GM23248 (cell line): ENCODE measurements around the gene ZNF821.

ENCODE experiments used
- EZH2 ChIP-seq: fragments of 200-600 bp; sonication (generic); IDR thresholded peaks from 2 replicates; pipeline ENCODE4 v1.6.1; 2018; ENCODE audit warnings: antibody characterized with exemption, mild to moderate bottlenecking; ENCODE audit not compliant: insufficient read depth, poor library complexity, severe bottlenecking
- EZH2phosphoT487 ChIP-seq: fragments of 200-600 bp; sonication (generic); IDR thresholded peaks from 2 replicates; pipeline ENCODE4 v1.6.1; 2018; ENCODE audit warnings: antibody characterized with exemption, moderate library complexity, mild to moderate bottlenecking, low read depth; ENCODE audit not compliant: insufficient read depth

GRCh38 chr16:71893888-71894228 lies 9.9 kb upstream of the ZNF821 start:
- TF ChIP-seq EZH2phosphoT487 (no peak), EZH2 (no peak)
